ENCODE data around the gene KIF9. TPM values are rescaled to one million over a fixed set of nuclear protein-coding genes. Genes with fewer than 3 reads are reported as not detected.
"Not testable (repeated sequence)": the region's sequence is repeated elsewhere in the genome, so short reads cannot be mapped to it uniquely, and the experiment has no call there.

The KIF9 gene
- total RNA-seq, 2 experiments from 2014 or later, result 8.2 to 8.3 TPM

DNA sequence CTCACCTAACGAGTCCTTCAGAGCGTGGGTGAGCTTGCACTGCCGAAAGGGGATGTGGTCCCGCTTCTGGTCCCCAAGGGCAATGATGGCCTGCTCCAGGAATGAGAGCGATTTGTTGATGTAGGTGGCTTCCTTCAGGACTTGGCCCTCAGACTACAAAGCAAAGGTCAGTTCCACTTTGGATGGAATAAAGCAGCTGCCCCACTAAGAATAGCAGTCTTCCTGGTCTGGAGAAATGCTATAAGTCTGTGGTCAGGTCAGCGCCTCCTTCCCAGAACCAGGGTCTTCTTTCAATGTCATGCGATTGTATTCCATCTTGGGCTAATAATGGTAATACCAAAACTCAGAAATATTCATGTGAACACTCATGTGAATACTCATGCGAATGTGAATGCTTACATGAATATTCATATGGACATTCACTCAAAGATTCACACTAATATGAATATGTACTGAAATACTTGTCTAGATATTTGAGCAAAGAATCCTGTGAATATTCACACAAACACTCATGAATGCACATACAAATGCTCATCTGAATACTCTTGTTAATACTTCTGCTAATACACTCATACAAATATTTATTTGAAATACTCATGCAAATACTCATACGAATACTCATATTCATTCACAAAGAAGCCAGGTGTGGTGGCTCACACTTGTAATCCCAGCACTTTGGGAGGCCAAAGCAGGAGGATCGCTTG, 16.7 kb downstream of the KIF9 start:
- no peak overlapping the region for H3K27ac Mint-ChIP-seq
- H3K27me3 Mint-ChIP-seq (ENCODE audit: low read depth), result no peaks in the 10 kb centered on the region
- no peak overlapping the region for H3K4me3 Mint-ChIP-seq
- H3K9me3 Mint-ChIP-seq (ENCODE audit: insufficient read depth), result no peaks in the 10 kb centered on the region
- H3K4me1 Mint-ChIP-seq (ENCODE audit: low read depth), result peaks cover 6% of the 10 kb centered on the region
- H3K36me3 Mint-ChIP-seq (ENCODE audit: low read depth), result no peaks in the 10 kb centered on the region
- ChIA-PET POLR2A (no interaction called here), CTCF (interaction anchor here (1.5 kb wide), 1 partner anchor 15 kb away, joined by 3 read pairs; no protein-coding TSS in a partner anchor)
- DNase-seq, result no peak
- no peak for ATAC-seq

GRCh38 chr3:47265008-47265407, 17.6 kb downstream of the KIF9 start:
- no peak overlapping the region for H3K27ac Mint-ChIP-seq
- H3K4me3 Mint-ChIP-seq, result no peak overlapping the region
- no peaks in the 10 kb centered on the region for H3K36me3 Mint-ChIP-seq (ENCODE audit: low read depth)
- H3K9me3 Mint-ChIP-seq (ENCODE audit: insufficient read depth), result no peaks in the 10 kb centered on the region
- CTCF ChIA-PET, result no interaction called here
- peaks cover 6% of the 10 kb centered on the region for H3K4me1 Mint-ChIP-seq (ENCODE audit: low read depth)
- DNase-seq (no peak), ATAC-seq (no peak)
- POLR2A ChIA-PET, result no interaction called here
- no peaks in the 10 kb centered on the region for H3K27me3 Mint-ChIP-seq (ENCODE audit: low read depth)

DNA sequence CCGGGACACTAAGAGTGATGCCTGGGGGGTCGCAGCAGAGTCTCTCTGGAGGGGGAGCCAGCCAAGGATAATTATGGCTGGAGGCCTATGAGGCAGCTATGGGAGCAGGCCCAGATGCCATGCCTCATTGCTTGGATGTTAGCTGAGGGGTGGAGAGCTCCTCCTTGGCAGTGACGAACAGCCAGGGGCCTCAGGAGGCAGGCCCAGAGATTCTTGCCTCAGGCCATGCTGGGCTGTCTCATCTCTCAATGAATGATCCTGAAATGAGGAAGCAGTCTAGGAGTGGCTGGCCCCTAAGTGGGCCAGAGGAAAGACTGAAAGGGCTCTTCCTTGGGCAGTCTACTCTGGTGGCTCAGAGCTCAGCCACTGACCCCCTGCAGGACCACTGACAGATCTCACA, 21.3 kb downstream of the KIF9 start:
- CTCF ChIA-PET, result interaction anchor here (1.3 kb wide), 1 partner anchor 11 kb away, joined by 7 read pairs; no protein-coding TSS in a partner anchor
- Mint-ChIP-seq H3K36me3 (ENCODE audit: low read depth) (no peaks in the 10 kb centered on the region), H3K4me3 (no peak overlapping the region), H3K9me3 (ENCODE audit: insufficient read depth) (no peaks in the 10 kb centered on the region), H3K27ac (no peak overlapping the region), H3K27me3 (ENCODE audit: low read depth) (no peaks in the 10 kb centered on the region), H3K4me1 (ENCODE audit: low read depth) (no peaks in the 10 kb centered on the region)
- DNase-seq (no peak), ATAC-seq (no peak)
- POLR2A ChIA-PET, result no interaction called here

- CTCF ChIA-PET, result no interaction called here
- H3K9me3 Mint-ChIP-seq (ENCODE audit: insufficient read depth), result no peaks in the 10 kb centered on the region
- no peaks in the 10 kb centered on the region for H3K36me3 Mint-ChIP-seq (ENCODE audit: low read depth)
- no peak overlapping the region for H3K27ac Mint-ChIP-seq
- no peaks in the 10 kb centered on the region for H3K4me1 Mint-ChIP-seq (ENCODE audit: low read depth)
- no peak for DNase-seq
- H3K4me3 Mint-ChIP-seq, result no peak overlapping the region
- no peak for ATAC-seq
- no peaks in the 10 kb centered on the region for H3K27me3 Mint-ChIP-seq (ENCODE audit: low read depth)
- POLR2A ChIA-PET, result no interaction called here
Observed at GRCh38 chr3:47260605-47261004, 22.0 kb downstream of the KIF9 start.

DNA sequence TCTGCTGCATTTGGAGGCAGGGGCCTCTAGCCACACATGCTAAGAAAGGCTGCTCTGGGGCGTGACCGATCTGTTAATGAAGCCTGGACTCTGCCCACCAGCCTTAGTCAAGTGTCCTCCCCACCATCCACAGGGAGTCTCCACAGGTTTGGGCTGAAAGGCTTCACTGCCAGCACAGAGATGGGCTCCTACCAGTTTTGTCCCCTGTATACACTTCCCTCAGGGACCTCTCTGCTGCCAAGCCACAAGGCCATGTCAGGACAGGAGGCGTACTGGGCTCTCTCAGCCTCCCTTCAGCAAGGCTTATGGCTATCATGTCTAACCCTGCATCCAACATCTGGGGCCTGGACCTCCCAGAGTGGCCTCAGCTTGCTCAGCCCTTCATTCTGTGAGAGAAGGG, 23.5 kb downstream of the KIF9 start:
- Mint-ChIP-seq H3K27me3 (ENCODE audit: low read depth) (no peaks in the 10 kb centered on the region), H3K4me3 (no peak overlapping the region), H3K9me3 (ENCODE audit: insufficient read depth) (no peaks in the 10 kb centered on the region), H3K4me1 (ENCODE audit: low read depth) (no peaks in the 10 kb centered on the region), H3K36me3 (ENCODE audit: low read depth) (no peaks in the 10 kb centered on the region), H3K27ac (no peak overlapping the region)
- ATAC-seq (no peak), DNase-seq (no peak)
- ChIA-PET POLR2A (no interaction called here), CTCF (no interaction called here)

DNA sequence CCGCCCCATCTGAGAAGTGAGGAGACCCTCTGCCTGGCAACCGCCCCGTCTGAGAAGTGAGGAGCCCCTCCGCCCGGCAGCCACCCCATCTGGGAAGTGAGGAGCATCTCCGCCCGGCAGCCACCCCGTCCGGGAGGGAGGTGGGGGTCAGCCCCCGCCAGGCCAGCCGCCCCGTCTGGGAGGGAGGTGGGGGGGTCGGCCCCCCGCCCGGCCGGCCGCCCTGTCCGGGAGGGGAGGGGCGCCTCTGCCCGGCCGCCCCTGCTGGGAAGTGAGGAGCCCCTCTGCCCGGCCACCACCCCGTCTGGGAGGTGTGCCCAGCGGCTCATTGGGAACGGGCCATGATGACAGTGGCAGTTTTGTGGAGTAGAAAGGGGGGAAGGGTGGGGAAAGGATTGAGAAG, 26.3 kb downstream of the KIF9 start:
- CTCF ChIA-PET; H3K27ac Mint-ChIP-seq; H3K36me3 Mint-ChIP-seq (ENCODE audit: low read depth); H3K4me1 Mint-ChIP-seq (ENCODE audit: low read depth); H3K4me3 Mint-ChIP-seq; ATAC-seq; POLR2A ChIA-PET; H3K27me3 Mint-ChIP-seq (ENCODE audit: low read depth); H3K9me3 Mint-ChIP-seq (ENCODE audit: insufficient read depth); DNase-seq: not testable (repeated sequence)

DNA sequence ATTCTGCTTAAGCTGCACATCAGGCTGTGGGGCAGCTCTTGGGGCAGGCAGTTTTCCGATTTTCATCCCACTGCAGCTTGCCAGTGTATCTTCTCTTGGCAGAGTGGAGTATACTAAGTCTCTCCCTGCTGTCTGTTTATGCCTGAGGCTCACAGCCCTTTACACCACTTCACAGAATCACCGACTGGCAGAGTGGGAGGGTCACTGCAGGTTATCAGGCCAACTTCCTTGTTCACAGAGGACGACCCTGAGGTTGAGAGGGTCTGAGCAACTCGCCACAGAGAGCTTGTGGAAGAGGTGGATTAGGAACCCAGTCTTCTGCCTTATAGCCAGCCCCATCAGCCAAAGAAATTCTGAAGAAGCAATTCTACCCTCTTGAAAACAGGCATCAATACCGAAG, 30.9 kb downstream of the KIF9 start:
- H3K36me3 Mint-ChIP-seq (ENCODE audit: low read depth), result no peaks in the 10 kb centered on the region
- no peaks in the 10 kb centered on the region for H3K4me1 Mint-ChIP-seq (ENCODE audit: low read depth)
- H3K4me3 Mint-ChIP-seq, result no peak overlapping the region
- no peak overlapping the region for H3K27ac Mint-ChIP-seq
- ATAC-seq (no peak), DNase-seq (no peak)
- no peaks in the 10 kb centered on the region for H3K27me3 Mint-ChIP-seq (ENCODE audit: low read depth)
- ChIA-PET POLR2A (no interaction called here), CTCF (interaction anchor here (1.6 to 2.7 kb wide), 3 partner anchors 12 to 72 kb away, joined by 3 to 9 read pairs (median 4); no protein-coding TSS in a partner anchor)
- no peaks in the 10 kb centered on the region for H3K9me3 Mint-ChIP-seq (ENCODE audit: insufficient read depth)

DNA sequence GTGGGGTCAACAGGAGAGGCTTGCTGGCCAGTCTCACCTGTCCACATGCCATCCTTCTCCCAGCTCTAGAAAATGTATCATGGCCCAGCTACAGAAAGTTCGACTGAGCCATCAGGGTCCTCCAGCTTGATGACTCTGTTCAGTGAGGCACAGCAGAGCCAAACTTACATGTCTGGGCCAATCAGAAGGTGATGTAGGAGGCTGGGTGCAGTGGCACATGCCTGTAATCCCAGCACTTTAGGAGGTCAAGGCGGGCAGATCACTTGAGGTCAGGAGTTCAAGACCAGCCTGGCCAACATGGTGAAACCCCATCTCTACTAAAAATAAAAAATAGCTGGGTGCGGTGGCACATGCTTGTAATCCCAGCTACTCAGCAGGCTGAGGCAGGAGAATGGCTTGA, 31.5 kb downstream of the KIF9 start:
- H3K36me3 Mint-ChIP-seq (ENCODE audit: low read depth); H3K4me1 Mint-ChIP-seq (ENCODE audit: low read depth); DNase-seq; H3K4me3 Mint-ChIP-seq; H3K27ac Mint-ChIP-seq; H3K9me3 Mint-ChIP-seq (ENCODE audit: insufficient read depth); POLR2A ChIA-PET; H3K27me3 Mint-ChIP-seq (ENCODE audit: low read depth); ATAC-seq: not testable (repeated sequence)
- CTCF ChIA-PET, result interaction anchor here (1.5 to 2.7 kb wide), 4 partner anchors 11 to 73 kb away, joined by 3 to 9 read pairs (median 6); no protein-coding TSS in a partner anchor

GRCh38 chr3:47250309-47251060, 32.1 kb downstream of the KIF9 start:
- ChIA-PET POLR2A (no interaction called here), CTCF (interaction anchor here (1.5 to 1.9 kb wide), 3 partner anchors 11 to 73 kb away, joined by 3 to 7 read pairs (median 4); no protein-coding TSS in a partner anchor)
- ATAC-seq, result no peak
- H3K27me3 Mint-ChIP-seq (ENCODE audit: low read depth), result no peaks in the 10 kb centered on the region
- no peak overlapping the region for H3K27ac Mint-ChIP-seq
- no peaks in the 10 kb centered on the region for H3K36me3 Mint-ChIP-seq (ENCODE audit: low read depth)
- H3K9me3 Mint-ChIP-seq (ENCODE audit: insufficient read depth), result no peaks in the 10 kb centered on the region
- no peak overlapping the region for H3K4me3 Mint-ChIP-seq
- no peak for DNase-seq
- no peaks in the 10 kb centered on the region for H3K4me1 Mint-ChIP-seq (ENCODE audit: low read depth)

DNA sequence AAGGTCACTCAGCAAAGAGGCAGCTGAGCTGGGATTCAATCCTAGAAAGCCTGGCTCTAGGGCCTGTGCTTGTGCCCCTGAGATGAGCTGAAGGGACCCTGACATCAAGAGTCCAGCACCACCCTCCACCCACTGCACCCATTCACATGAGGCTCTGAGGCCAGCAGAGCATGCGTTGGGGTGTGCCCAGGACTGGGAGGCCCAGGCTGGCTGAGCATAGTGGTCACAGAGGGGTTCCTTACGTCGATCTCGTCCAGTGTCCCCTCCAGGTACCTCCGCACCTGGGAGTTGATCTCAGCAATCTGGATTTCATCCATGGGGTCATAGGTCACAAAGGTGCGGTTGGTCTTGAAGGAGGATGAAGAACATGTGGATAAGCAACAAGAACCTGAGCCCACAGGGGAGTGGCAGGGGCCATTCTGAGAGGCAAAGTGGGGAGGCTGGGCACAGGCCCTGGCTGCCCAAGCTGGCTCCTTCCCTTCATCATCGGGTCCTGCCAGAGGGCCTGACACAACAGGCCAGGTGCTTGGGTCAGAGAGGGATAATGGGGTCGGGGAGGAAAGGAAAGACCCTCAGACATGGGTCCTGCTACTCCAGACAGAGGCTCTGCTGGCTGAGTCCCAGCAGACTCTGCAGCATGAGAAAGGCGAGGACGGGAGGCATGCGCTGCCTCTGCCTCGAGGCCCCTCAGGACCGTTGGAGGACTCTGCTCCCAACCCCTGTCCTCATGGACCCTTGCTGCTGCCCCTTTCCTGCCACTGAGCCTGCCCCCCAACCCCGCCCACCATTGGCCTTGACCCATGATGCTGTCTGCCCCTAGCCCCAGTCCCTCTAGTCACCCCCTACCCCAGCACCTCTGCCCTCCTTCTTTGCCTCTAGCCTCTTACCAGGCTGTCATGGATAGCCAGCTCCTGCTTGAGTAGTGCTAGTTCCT, 35.2 kb downstream of the KIF9 start:
- Mint-ChIP-seq H3K4me3 (no peak overlapping the region), H3K27me3 (ENCODE audit: low read depth) (no peaks in the 10 kb centered on the region), H3K27ac (no peak overlapping the region), H3K4me1 (ENCODE audit: low read depth) (peaks cover 6% of the 10 kb centered on the region), H3K9me3 (ENCODE audit: insufficient read depth) (no peaks in the 10 kb centered on the region), H3K36me3 (ENCODE audit: low read depth) (no peaks in the 10 kb centered on the region)
- ChIA-PET CTCF (no interaction called here), POLR2A (no interaction called here)
- DNase-seq (no peak), ATAC-seq (no peak)

- CTCF ChIA-PET, result no interaction called here
- no peaks in the 10 kb centered on the region for H3K36me3 Mint-ChIP-seq (ENCODE audit: low read depth)
Observed at GRCh38 chr3:47245271-47245670, 37.3 kb downstream of the KIF9 start.

More at GRCh38 chr3:47245271-47245670, 37.3 kb downstream of the KIF9 start:
- POLR2A ChIA-PET, result no interaction called here
- H3K27me3 Mint-ChIP-seq (ENCODE audit: low read depth), result no peaks in the 10 kb centered on the region
- peaks cover 6% of the 10 kb centered on the region for H3K4me1 Mint-ChIP-seq (ENCODE audit: low read depth)
- no peaks in the 10 kb centered on the region for H3K9me3 Mint-ChIP-seq (ENCODE audit: insufficient read depth)
- ATAC-seq (no peak), DNase-seq (no peak)
- H3K27ac Mint-ChIP-seq, result no peak overlapping the region
- no peak overlapping the region for H3K4me3 Mint-ChIP-seq
